K562 (cell line): ENCODE measurements around the gene ZNF711. TPM values are rescaled to one million over a fixed set of nuclear protein-coding genes. Genes with fewer than 3 reads are reported as not detected.

ENCODE experiments used
- ETS2 ChIP-seq: IDR thresholded peaks from 2 replicates; pipeline ENCODE4 v1.6.1; 2016; ENCODE audit warnings: borderline replicate concordance, missing genetic modification characterization, mild to moderate bottlenecking, moderate library complexity, missing compliant biosample characterization; ENCODE audit not compliant: poor library complexity, severe bottlenecking
- HMG20A ChIP-seq: fragments of 450-650 bp; formaldehyde crosslinking; conservative IDR thresholded peaks from 2 replicates; pipeline ENCODE4 v1.4.0; 2020; ENCODE audit warnings: mild to moderate bottlenecking, mixed read lengths
- IFI16 ChIP-seq: fragments of 250-450 bp; sonication (Bioruptor Pico); IDR thresholded peaks from 2 replicates; pipeline ENCODE4 v2.1.2; 2022; ENCODE audit warnings: mild to moderate bottlenecking, inconsistent platforms
- MBD2 ChIP-seq: sonication (generic); IDR thresholded peaks from 2 replicates; pipeline ENCODE4 v1.6.1; 2016; ENCODE audit warnings: low read depth, borderline replicate concordance
- PHF8 ChIP-seq: fragments of 200-600 bp; sonication (generic); IDR thresholded peaks from 2 replicates; pipeline ENCODE4 v1.6.1; 2012; ENCODE audit warnings: mixed run types, mild to moderate bottlenecking, inconsistent platforms, low read length, moderate library complexity, borderline replicate concordance
- RBM14 ChIP-seq: fragments of 200-400 bp; formaldehyde crosslinking; IDR thresholded peaks from 2 replicates; pipeline ENCODE4 v1.6.1; 2018; ENCODE audit warnings: low read depth, mild to moderate bottlenecking, low read length, moderate library complexity, borderline replicate concordance; ENCODE audit not compliant: insufficient read depth
- RBM34 ChIP-seq: fragments of 200-400 bp; formaldehyde crosslinking; IDR thresholded peaks from 2 replicates; pipeline ENCODE4 v1.6.1; 2018; ENCODE audit warnings: low read length, borderline replicate concordance; ENCODE audit not compliant: insufficient read depth
- SNRNP70 ChIP-seq: fragments of 200-400 bp; formaldehyde crosslinking; optimal IDR thresholded peaks from 2 replicates; pipeline ENCODE3; 2017; ENCODE audit warnings: low read depth, low read length
- SRF ChIP-seq, 2 experiments: fragments of 250-450, 450-650 bp in 1 of 2; sonication (Bioruptor Pico) in 1 of 2; sonication (generic) in 1 of 2; formaldehyde crosslinking; IDR thresholded peaks; 2 replicates each; pipeline versions ENCODE4 v1.5.0 to v1.5.1; 2020 to 2022; ENCODE audit warnings: mild to moderate bottlenecking in 1 of 2, missing genetic modification reagents in 1 of 2
- ZNF282 ChIP-seq: sonication (generic); formaldehyde crosslinking; IDR thresholded peaks from 2 replicates; pipeline ENCODE4 v1.8.1; 2023; ENCODE audit warnings: missing genetic modification reagents
- ZZZ3 ChIP-seq: fragments of 450-650 bp; IDR thresholded peaks from 2 replicates; pipeline ENCODE4 v1.6.1; 2016; ENCODE audit warnings: antibody characterized with exemption, mild to moderate bottlenecking, moderate library complexity
- polyA plus RNA-seq, 8 experiments: library from polyadenylated mRNA; depleted of rRNA in 4 of 8; stranded (reverse) in 5 of 8; unstranded in 3 of 8; fragments of >200 nt; fragmentation: Nextera tagmentation in 2 of 8; fragmentation: Illumina TruSeq in 1 of 8; extraction: Ambion mirVana in 2 of 8; extraction: Trizol in 1 of 8; gene quantifications; 2 replicates each; pipeline versions ENCODE4 v1.2.1 to v1.2.3, GENCODE V29; 2011 to 2014; ENCODE audit warnings: inconsistent platforms in 1 of 8, missing spikeins in 1 of 8
- total RNA-seq, 7 experiments: library from RNA; depleted of rRNA in 6 of 7; stranded (reverse); fragments of >200 nt in 6 of 7; fragmentation: Illumina TruSeq in 2 of 7; extraction: Trizol in 2 of 7; gene quantifications; 2 replicates each; pipeline versions ENCODE4 v1.2.1 to v1.2.3, GENCODE V29; 2011 to 2021; ENCODE audit warnings: low replicate concordance in 1 of 7
- TF ChIP-seq, protein P1 (sequence below): fragments of 250-450 bp; sonication (Bioruptor Pico); IDR thresholded peaks from 2 replicates; pipeline ENCODE4 v1.8.0; 2021; ENCODE audit warnings: mild to moderate bottlenecking, moderate library complexity
- TF ChIP-seq, protein P2 (sequence below): sonication (generic); formaldehyde crosslinking; IDR thresholded peaks from 2 replicates; pipeline ENCODE4 v1.8.0; 2022; ENCODE audit warnings: mild to moderate bottlenecking, missing genetic modification reagents, borderline replicate concordance
- TF ChIP-seq, protein P3 (sequence below): sonication (generic); formaldehyde crosslinking; IDR thresholded peaks from 2 replicates; pipeline ENCODE4 v1.9.0; 2022; ENCODE audit warnings: mild to moderate bottlenecking, missing genetic modification reagents
- TF ChIP-seq, protein P4 (sequence below): sonication (generic); formaldehyde crosslinking; IDR thresholded peaks from 2 replicates; pipeline ENCODE4 v1.8.0; 2022; ENCODE audit warnings: mild to moderate bottlenecking, low read depth, missing genetic modification reagents
- TF ChIP-seq, protein P5 (sequence below): fragments of 450-650 bp; conservative IDR thresholded peaks from 2 replicates; pipeline ENCODE4 v1.6.1; 2016; ENCODE audit warnings: missing genetic modification characterization, low read depth, mild to moderate bottlenecking, control low read depth, missing compliant biosample characterization
- TF ChIP-seq, protein P6 (sequence below): sonication (generic); formaldehyde crosslinking; IDR thresholded peaks from 2 replicates; pipeline ENCODE4 v1.8.0; 2022; ENCODE audit warnings: missing genetic modification reagents, mild to moderate bottlenecking, borderline replicate concordance

Gene ZNF711
- total and polyA plus RNA-seq, 9 of the 15 experiments (the other 6 are each of a cell fraction or from before 2014, with no cell fraction given) = 1.9 to 6.7 (median 5.2) TPM

DNA sequence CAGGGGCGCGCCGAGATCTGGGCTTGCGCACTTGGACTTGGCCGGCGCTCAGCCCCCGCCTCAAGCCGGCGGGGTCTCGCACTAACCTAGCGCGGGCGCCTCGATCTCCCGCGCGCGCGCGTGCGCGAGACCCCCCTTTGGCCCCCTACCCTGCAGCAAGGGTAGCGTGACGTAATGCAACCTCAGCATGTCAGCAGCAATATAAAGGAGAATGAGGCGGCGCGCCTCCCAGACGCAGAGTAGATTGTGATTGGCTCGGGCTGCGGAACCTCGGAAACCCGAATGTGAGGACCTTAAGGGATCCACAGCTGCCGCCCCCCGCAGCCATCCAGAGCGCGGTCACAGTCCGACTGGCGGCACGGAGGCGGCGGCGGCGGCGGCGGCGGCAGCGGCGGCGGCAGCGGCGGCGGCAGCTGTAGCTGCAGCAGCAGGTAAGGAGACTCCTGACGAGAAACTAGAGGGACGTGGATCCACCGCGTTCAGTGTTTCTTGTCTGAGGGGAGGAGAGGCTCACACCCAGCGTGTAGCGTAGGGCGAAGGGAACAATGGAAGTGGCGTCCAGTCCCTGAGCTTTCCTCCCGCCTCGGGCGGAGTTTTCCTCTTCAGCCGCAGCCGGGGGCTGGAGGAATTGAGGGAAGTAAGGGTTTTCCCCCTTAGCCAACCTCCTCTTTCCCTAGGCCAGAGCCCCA lies at the start of gene ZNF711, which contains the start of gene SATL1 (continued):
- TF ChIP-seq, protein P1, sequence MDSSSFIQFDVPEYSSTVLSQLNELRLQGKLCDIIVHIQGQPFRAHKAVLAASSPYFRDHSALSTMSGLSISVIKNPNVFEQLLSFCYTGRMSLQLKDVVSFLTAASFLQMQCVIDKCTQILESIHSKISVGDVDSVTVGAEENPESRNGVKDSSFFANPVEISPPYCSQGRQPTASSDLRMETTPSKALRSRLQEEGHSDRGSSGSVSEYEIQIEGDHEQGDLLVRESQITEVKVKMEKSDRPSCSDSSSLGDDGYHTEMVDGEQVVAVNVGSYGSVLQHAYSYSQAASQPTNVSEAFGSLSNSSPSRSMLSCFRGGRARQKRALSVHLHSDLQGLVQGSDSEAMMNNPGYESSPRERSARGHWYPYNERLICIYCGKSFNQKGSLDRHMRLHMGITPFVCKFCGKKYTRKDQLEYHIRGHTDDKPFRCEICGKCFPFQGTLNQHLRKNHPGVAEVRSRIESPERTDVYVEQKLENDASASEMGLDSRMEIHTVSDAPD (CRISPR knock-in tag) = no peak
- TF ChIP-seq ZZZ3 = no peak
- no peak for TF ChIP-seq IFI16
- no peak for TF ChIP-seq ETS2 (tag)
- peak; percentile 26; the same call in 1 of the 2 replicates for TF ChIP-seq PHF8
- no peak for TF ChIP-seq ZNF282 (CRISPR knock-in tag)
- TF ChIP-seq, protein P2, sequence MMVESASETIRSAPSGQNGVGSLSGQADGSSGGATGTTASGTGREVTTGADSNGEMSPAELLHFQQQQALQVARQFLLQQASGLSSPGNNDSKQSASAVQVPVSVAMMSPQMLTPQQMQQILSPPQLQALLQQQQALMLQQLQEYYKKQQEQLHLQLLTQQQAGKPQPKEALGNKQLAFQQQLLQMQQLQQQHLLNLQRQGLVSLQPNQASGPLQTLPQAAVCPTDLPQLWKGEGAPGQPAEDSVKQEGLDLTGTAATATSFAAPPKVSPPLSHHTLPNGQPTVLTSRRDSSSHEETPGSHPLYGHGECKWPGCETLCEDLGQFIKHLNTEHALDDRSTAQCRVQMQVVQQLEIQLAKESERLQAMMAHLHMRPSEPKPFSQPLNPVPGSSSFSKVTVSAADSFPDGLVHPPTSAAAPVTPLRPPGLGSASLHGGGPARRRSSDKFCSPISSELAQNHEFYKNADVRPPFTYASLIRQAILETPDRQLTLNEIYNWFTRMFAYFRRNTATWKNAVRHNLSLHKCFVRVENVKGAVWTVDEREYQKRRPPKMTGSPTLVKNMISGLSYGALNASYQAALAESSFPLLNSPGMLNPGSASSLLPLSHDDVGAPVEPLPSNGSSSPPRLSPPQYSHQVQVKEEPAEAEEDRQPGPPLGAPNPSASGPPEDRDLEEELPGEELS = no peak
- TF ChIP-seq, protein P3, sequence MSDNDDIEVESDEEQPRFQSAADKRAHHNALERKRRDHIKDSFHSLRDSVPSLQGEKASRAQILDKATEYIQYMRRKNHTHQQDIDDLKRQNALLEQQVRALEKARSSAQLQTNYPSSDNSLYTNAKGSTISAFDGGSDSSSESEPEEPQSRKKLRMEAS = no peak
- no peak for TF ChIP-seq RBM34
- no peak for TF ChIP-seq SRF (CRISPR knock-in tag; IDR thresholded peaks at IDR 0.05)
- TF ChIP-seq, protein P4, sequence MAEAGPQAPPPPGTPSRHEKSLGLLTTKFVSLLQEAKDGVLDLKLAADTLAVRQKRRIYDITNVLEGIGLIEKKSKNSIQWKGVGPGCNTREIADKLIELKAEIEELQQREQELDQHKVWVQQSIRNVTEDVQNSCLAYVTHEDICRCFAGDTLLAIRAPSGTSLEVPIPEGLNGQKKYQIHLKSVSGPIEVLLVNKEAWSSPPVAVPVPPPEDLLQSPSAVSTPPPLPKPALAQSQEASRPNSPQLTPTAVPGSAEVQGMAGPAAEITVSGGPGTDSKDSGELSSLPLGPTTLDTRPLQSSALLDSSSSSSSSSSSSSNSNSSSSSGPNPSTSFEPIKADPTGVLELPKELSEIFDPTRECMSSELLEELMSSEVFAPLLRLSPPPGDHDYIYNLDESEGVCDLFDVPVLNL = no peak
- no peak for TF ChIP-seq HMG20A (CRISPR knock-in tag)
- no peak for TF ChIP-seq RBM14
- TF ChIP-seq MBD2 = no peak
- TF ChIP-seq SNRNP70 = no peak
- TF ChIP-seq, protein P5, sequence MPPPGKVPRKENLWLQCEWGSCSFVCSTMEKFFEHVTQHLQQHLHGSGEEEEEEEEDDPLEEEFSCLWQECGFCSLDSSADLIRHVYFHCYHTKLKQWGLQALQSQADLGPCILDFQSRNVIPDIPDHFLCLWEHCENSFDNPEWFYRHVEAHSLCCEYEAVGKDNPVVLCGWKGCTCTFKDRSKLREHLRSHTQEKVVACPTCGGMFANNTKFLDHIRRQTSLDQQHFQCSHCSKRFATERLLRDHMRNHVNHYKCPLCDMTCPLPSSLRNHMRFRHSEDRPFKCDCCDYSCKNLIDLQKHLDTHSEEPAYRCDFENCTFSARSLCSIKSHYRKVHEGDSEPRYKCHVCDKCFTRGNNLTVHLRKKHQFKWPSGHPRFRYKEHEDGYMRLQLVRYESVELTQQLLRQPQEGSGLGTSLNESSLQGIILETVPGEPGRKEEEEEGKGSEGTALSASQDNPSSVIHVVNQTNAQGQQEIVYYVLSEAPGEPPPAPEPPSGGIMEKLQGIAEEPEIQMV (tag) = no peak
- TF ChIP-seq, protein P6, sequence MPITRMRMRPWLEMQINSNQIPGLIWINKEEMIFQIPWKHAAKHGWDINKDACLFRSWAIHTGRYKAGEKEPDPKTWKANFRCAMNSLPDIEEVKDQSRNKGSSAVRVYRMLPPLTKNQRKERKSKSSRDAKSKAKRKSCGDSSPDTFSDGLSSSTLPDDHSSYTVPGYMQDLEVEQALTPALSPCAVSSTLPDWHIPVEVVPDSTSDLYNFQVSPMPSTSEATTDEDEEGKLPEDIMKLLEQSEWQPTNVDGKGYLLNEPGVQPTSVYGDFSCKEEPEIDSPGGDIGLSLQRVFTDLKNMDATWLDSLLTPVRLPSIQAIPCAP = no peak
